Activated gamma-delta T cell treated with Interleukin-2 at 50 U/mL for 16 hours (primary cell): ENCODE measurements around the gene KCNC4.

Source experiments
- DNase-seq: peaks from one replicate; pipeline ENCODE4 v3.0.0-alpha.2; 2020

The KCNC4 gene

DNA sequence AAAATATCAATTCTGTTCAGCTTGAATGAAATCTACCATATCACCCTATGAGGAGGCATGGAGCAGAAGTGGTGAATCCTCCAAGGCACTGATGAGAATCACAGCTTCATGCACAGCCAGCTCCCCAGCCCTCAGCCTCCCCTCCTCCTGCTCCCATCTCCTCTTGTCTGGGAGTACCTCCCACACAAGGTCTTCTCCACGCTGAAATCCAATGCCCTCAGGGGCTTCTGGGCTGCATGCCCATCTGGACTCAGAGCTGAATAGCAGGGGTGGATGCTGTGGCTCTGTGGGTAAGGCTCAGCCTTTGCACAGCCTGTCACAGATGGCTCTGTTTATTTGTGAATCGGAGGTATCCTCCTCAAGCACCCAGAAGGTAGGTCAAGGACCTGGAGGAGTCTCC is 48.6 kb downstream of the KCNC4 start:
- DNase-seq = no peak

DNA sequence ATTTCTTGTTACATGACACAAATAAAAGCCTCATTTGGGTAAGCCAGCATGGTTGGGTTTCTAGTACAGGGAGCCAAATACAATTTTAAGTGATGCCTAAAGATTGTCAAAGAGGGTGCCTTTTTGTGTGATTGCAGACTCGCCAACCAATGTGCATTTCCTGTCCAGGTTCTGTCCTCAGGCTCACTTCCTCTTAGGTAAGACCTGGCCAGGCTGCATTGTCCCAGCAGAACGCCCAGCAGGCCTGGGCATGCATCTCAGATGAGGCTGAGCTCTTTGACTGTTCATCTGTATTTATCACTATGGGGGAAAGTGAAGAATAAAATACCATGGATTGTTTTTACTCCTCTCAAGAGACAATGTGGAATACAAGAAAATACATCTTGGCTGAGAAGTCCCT is 49.7 kb downstream of the KCNC4 start:
- DNase-seq = no peak
